ENCODE data around the gene SEPTIN11. TPM values are rescaled to one million over a fixed set of nuclear protein-coding genes. Genes with fewer than 3 reads are reported as not detected.
A peak's percentile ranks its signal among the peaks of the same experiment; 100 is the strongest.

The SEPTIN11 gene
- total and polyA plus RNA-seq, 4 donors: 20.4 to 126 (median 64.4) TPM

DNA sequence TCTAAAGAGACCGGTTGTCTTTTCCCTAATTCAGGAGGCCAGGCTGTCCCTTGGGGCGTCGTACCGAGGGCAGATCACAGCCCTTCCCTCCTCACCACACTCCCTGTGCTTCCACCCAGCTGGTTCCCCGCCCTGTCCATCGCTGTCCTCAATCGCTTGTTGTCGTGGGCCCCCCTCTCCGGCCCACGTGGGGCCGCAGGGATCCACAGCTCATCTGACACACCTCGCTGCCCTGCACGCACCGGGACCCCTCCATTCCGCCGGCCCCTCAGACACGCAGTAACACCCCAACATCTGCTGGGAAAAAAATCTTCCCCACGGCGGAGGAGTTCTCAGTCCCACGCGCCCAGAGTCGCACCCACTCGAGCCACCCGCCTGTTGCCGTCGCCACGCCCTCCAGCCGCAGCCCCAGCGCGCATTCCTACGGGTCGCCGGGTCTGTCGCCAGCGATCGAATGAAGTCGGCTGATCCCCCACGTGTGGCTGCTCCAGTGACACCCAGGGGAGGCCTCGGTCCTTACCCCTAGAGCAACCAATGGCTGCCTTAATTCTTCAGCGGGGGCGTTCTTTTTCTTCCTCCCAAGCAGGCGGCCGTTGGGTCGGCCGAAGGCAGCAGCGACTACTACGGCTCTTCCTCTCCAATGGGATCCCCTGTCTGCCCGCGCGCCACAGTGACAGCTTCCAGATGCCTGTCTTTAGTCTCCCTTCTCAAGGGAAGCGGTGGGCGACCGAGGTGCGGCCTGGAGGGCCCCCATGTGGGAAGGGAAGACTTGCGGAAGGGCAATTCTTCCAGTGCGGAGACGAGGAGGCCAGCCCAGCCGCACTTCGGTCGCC lies 893 bp upstream of the SEPTIN11 start:
- H3K4me1 ChIP-seq (ENCODE audit: control insufficient read depth in 5 of 5, insufficient read depth in 5 of 5, low read length in 5 of 5): peaks cover 0 to 37% (median 8%) of the 10 kb centered on the region in 5 donors
- H3K9ac ChIP-seq (ENCODE audit: insufficient read depth in 1 of 2, low read length in 2 of 2): peak overlapping the region; percentile 43 to 61
- DNase-seq (peak; percentile 93 to 94 (median 94)), ATAC-seq (ENCODE audit: insufficient read depth, low FRiP score) (peak; percentile 53)
- H3K27me3 ChIP-seq (ENCODE audit: control insufficient read depth in 3 of 3, insufficient read depth in 3 of 3, low read length in 2 of 3): no peaks in the 10 kb centered on the region
- WGBS, 2 donors: 7% methylated on average over 58 to 60 of the region's 60 CpGs
- no peaks in the 10 kb centered on the region for H3K36me3 ChIP-seq (ENCODE audit: control insufficient read depth in 4 of 4, insufficient read depth in 4 of 4, low read length in 4 of 4)
- peak overlapping the region; percentile 87 for H3K4me3 ChIP-seq
- H3K27ac ChIP-seq (ENCODE audit: low read depth in 1 of 2, low read length in 1 of 2): peak overlapping the region; percentile 78 to 84
- TF ChIP-seq, protein P1, sequence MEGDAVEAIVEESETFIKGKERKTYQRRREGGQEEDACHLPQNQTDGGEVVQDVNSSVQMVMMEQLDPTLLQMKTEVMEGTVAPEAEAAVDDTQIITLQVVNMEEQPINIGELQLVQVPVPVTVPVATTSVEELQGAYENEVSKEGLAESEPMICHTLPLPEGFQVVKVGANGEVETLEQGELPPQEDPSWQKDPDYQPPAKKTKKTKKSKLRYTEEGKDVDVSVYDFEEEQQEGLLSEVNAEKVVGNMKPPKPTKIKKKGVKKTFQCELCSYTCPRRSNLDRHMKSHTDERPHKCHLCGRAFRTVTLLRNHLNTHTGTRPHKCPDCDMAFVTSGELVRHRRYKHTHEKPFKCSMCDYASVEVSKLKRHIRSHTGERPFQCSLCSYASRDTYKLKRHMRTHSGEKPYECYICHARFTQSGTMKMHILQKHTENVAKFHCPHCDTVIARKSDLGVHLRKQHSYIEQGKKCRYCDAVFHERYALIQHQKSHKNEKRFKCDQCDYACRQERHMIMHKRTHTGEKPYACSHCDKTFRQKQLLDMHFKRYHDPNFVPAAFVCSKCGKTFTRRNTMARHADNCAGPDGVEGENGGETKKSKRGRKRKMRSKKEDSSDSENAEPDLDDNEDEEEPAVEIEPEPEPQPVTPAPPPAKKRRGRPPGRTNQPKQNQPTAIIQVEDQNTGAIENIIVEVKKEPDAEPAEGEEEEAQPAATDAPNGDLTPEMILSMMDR (IDR thresholded peaks at IDR 0.05; ENCODE audit: control extremely low read depth, extremely low read depth): no peak
- no peaks in the 10 kb centered on the region for H3K9me3 ChIP-seq (ENCODE audit: control insufficient read depth in 4 of 4, insufficient read depth in 3 of 4, low read length in 3 of 4)

- H3K27me3 ChIP-seq (ENCODE audit: control insufficient read depth in 3 of 3, insufficient read depth in 3 of 3, low read length in 2 of 3): no peaks in the 10 kb centered on the region
- H3K9me3 ChIP-seq (ENCODE audit: control insufficient read depth in 4 of 4, insufficient read depth in 3 of 4, low read length in 3 of 4): no peaks in the 10 kb centered on the region
- H3K9ac ChIP-seq (ENCODE audit: insufficient read depth in 1 of 2, low read length in 2 of 2): peak overlapping the region; percentile 50 to 85
- H3K4me3 ChIP-seq: peak overlapping the region; percentile 87
- 0% methylated on average over 60 to 69 of the region's 69 CpGs for WGBS, 2 donors
- H3K27ac ChIP-seq (ENCODE audit: low read depth in 1 of 2, low read length in 1 of 2): peak overlapping the region; percentile 84 to 93
- TF ChIP-seq, protein P1 (IDR thresholded peaks at IDR 0.05; ENCODE audit: control extremely low read depth, extremely low read depth): no peak
- no peaks in the 10 kb centered on the region for H3K36me3 ChIP-seq (ENCODE audit: control insufficient read depth in 4 of 4, insufficient read depth in 4 of 4, low read length in 4 of 4)
- H3K4me1 ChIP-seq (ENCODE audit: control insufficient read depth in 5 of 5, insufficient read depth in 5 of 5, low read length in 5 of 5): peaks cover 4 to 51% (median 18%) of the 10 kb centered on the region in 5 donors
- DNase-seq (peak; percentile 57 to 64 (median 60)), ATAC-seq (ENCODE audit: insufficient read depth, low FRiP score) (peak; percentile 8)
These were observed 752 bp downstream of the SEPTIN11 start for GRCh38 chr4:76950052-76950955.

- H3K4me1 ChIP-seq (ENCODE audit: control insufficient read depth in 5 of 5, insufficient read depth in 5 of 5, low read length in 5 of 5): peaks cover 4 to 55% (median 25%) of the 10 kb centered on the region in 5 donors
- peak in 2 of 3 donors; percentile 36 to 46 for DNase-seq
- 5 to 13% methylated on average over 23 of the region's 23 CpGs for WGBS, 2 donors
These were observed 1.6 kb downstream of the SEPTIN11 start for GRCh38 chr4:76950956-76951671.

More at GRCh38 chr4:76950956-76951671, 1.6 kb downstream of the SEPTIN11 start:
- no peak for ATAC-seq (ENCODE audit: insufficient read depth, low FRiP score)
- H3K9ac ChIP-seq (ENCODE audit: insufficient read depth in 1 of 2, low read length in 2 of 2): peak overlapping the region in 1 of 2 donors; percentile 85
- H3K27ac ChIP-seq (ENCODE audit: low read depth in 1 of 2, low read length in 1 of 2): peak overlapping the region; percentile 84 to 93
- H3K4me3 ChIP-seq: peak overlapping the region; percentile 87
- H3K27me3 ChIP-seq (ENCODE audit: control insufficient read depth in 3 of 3, insufficient read depth in 3 of 3, low read length in 2 of 3): no peaks in the 10 kb centered on the region
- H3K9me3 ChIP-seq (ENCODE audit: control insufficient read depth in 4 of 4, insufficient read depth in 3 of 4, low read length in 3 of 4): no peaks in the 10 kb centered on the region
- TF ChIP-seq, protein P1 (IDR thresholded peaks at IDR 0.05; ENCODE audit: control extremely low read depth, extremely low read depth): no peak
- no peaks in the 10 kb centered on the region for H3K36me3 ChIP-seq (ENCODE audit: control insufficient read depth in 4 of 4, insufficient read depth in 4 of 4, low read length in 4 of 4)

All from lung (tissue), 12 donors.